Activated T-cell treated with anti-CD3 and anti-CD28 coated beads, Interleukin-2, amount 50 U/mL, for 48 hours (primary cell): ENCODE results near the gene TUBA4A.

Experiments
- DNase-seq, 2 experiments: peaks; one replicate each; pipeline ENCODE4 v3.0.0-alpha.2; 2020

Gene TUBA4A

GRCh38 chr2:219229305-219230058 is 24.2 kb downstream of the TUBA4A start, which contains the start of the genes ANKZF1 and ATG9A:
Gene ANKZF1, plus strand, starts transcription at chr2:219229806. Its CDS starts 452 bp downstream, at chr2:219230258.
Gene ATG9A, minus strand, starts transcription at chr2:219229636. Its CDS starts 1,612 bp downstream, at chr2:219228024.
- DNase-seq, result peak; percentile 99

DNA sequence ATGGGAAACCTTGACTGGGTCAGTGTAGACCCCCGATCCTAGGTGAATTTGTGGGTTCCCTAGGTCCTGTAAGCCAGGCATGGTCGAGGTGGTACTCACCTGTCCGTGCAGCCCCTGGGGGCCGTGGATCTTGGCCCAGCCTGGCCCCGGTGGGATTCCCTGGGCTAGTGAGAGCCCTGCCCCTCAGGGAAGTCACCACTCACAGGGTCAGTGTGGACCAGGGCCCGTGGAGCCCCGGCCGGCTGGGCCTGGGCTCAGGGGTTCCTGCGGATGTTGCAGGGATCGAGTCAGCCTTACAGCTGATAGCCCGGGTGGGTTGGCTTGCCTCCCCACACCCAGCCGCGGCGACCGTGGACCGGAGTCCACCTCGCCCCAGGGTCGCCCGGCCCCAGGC is 24.8 kb downstream of the TUBA4A start:
- no peak for DNase-seq

- DNase-seq, result no peak
These were observed 25.4 kb downstream of the TUBA4A start for GRCh38 chr2:219228041-219228910.

GRCh38 chr2:219225350-219225749 is 28.4 kb downstream of the TUBA4A start:
- DNase-seq, result no peak

DNA sequence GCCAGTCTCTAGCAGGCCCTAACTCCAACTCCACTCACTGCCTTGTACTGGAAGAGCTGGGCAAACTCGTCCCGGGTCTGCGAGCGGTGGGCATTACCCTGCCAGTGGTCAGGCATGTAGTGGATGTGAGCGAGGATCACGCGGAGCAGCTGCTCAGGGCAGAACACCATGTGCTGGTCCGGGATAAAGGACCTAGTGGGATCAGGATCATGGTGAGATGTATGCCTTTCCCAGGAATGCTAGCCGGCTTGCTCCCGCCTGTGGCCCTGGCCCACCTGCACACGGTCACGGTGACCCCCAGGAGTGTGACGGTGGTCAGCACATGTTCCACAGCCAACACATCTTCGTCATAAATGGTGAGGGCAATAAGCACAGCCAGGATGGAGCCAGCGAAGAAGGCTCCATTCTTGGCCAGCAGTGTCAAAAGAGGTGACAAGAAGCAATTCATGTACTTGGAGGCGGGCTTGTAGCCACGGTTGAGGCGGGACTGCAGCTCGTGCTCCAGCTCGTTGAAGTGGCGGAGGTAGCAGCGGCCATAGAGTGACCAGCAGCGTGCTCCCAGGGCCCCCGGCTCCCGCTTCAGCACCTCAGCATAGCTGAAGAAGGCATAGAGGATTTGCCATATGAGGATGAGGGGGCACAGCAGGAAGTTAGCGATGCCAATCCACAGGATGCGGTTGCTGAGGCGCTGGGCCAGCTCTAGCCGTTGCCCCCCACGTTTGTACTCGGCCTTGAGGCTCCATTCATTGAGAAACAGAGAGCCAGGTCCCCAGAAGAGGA is 29.7 kb downstream of the TUBA4A start:
- no peak for DNase-seq

DNA sequence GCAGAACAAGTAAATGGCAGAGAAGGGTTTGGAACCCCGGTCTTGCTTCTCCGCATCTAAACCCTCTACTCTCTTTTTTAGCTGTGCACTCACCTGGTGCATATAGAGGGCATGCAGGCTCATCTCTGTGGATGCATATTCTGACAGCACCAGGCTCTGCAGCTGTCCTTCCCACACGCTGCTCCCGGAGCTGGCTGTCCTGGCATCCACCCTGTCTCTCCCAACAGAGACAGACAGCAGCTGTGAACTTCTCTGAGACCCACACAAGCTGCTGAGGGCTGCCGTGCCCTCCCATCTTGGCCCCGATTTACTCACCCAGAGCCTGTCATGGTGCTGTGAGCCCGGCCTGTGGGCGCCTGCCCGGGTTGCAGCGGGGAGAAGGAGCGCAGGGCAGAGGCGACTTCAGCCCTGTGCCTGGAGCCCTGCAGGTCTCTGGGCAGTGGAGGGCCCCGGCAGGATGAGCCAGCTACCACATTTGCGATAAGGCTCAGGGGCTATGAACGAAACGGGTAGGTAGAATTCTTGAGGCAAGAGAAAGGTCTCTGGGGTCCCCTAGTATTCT is 31.7 kb downstream of the TUBA4A start:
- no peak for DNase-seq

DNA sequence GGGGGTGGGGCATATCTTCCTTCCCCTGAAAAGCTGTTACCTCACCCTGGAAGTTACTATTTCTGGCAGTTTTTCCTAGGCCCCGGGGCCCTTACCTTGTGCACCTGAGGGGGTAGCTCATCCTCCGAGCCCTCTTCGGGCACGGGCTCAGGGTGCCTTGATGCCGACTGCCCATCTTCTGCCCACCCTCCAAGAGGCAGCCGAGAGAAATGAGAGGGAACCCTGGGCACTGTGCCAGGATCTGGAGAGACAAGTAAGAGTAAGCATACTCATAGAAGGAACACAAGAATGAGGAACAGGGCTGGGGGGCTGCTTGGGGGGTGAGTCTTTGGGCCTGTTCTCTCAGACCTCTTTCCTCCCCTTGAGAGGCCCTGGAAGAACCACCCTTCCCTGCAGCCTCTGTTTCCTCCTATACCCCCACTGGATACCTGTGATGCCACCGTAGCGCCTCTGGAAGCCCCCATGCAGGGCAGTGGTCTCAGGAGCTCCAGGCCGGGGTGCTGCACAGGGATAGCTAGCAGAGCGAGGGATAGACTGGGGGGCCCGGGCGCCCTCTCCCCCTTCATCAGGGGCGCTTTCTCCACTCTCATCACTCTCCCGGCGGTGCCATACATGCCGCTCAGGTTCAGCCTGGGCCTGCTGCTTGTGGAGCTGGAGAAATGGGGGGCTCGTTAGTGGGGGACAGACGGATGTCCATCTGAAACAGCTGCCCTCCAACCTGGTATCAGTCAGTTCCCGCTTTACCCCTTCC is 32.9 kb downstream of the TUBA4A start:
- DNase-seq, result no peak

DNA sequence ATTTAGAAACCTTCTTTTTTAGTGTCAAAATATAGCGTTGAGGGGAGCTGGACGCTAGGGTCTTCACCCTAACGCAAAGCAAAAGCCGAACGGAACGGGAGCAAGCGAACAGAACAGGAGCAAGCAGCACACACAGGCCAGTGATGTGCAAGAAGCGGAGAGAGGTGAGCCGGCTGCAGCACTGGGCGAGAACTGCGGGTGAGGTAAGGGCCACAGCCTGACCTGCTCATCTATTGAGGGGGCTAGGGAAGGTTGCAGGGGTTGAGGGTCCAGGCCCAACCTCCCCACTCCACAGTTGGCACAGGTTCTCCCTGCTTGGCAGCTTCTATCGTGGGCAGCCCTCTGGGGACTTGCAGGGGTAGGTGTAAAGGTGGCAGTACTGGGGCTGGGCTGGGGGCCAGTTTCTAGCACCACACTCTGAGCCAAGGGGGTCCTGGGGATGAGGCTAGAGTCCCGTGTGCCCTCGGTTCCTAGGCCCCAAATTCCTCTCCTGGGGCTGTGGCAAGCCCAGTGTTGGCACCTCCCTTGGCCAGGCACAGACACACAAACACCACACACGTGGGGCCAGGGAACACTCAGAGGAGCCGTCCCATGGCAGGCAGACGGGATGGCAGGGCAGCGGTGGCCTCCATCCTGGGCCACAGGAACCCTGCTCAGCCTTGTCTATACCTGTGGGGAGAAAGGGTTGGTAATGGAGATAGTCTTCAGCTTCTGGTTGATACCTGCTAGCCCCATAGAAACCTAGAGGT is 33.8 kb downstream of the TUBA4A start:
- DNase-seq, result no peak

DNA sequence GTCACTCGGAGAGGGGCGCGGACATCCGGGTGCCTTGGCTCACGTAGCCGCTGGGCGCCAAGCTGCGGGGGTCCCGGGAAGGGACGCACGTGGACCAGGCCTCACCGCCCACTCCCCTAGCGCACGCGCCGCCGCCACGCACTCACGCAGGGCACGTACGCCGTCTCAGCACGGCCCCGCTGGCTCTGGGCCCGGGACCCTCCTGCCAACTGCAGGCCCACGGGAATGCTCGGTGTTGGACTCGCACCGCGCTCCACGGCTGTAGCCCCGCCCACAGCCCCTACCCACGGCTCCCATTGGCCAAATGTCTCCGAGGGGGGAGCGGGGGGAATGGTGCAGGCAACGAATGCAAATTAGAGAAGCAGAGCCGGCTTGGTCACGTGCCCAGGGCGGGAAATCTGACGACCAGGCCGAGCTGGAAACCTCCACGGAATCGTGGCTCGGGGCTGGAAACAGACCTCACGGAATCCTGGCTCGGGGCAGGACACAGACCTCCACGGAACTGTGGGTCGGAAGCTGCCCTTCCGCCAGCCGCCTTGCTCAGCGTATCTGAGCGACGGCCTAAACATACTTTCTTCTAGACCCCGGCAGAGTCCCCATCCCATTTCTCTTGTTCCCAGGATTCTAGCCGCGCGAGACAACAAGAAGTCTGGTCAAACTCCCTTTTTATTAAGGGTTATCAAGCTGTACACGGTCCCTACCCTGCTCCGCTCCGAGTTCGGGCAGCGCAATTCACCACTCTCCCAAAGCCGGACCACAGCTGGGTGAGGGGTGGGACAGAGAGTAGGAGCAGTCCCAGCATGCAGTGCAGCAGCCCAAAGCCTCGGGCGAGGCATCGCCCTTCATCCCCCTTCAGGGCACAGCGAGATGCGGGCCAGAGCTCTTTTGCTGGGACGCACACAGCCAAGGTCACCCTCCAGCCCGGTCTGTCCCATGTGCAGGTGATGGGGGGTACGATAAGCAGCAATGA is 34.7 kb downstream of the TUBA4A start, which contains the start of gene ABCB6:
ABCB6 (minus strand) TSS at position 227 of the 970 bp plus-strand sequence. CDS start 285 bp downstream, outside the sequence.
- DNase-seq, result peak; percentile 93 to 95

GRCh38 chr2:219218217-219218731 is 35.4 kb downstream of the TUBA4A start:
- no peak for DNase-seq

DNA sequence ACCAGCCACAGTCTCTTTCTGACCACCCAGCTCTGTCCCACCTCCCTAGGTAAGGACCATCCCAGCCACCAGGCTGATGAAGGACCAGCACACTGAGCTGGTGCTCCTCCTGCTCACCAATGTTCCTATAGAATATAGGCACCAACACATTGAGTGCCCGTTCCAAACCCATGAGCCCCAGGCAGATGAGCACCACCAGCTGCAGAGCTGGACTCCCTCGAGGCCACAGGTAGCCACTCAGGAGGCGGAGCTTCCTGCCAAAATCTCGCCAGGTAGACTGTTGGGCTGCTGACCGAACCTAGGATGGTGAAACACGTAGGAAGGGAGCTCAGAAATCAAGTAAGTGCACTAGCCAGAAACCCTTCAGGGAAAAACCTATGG is 37.2 kb downstream of the TUBA4A start:
- DNase-seq, result no peak

GRCh38 chr2:219215871-219216534 is 37.7 kb downstream of the TUBA4A start:
- no peak for DNase-seq

DNA sequence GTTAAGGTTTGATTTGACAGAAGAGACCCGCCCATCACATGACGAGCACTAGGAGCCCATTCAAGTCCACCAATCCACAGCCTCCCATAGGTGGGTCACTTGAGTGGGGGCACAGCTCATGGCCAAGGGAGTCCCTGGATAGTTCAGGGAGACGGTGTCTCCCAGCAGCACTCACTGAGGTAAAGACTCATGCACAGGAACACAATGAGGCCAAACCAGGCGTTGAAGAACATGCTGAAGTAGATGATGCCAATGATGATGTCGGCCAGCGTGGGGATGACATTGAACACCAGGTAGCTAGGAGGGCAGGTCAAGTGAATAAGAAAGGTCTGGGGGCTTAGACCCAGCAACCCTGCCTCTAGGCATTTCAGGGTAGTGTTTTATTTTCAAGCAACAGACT is 38.9 kb downstream of the TUBA4A start:
- DNase-seq, result no peak

- DNase-seq, result no peak
These were observed 39.6 kb downstream of the TUBA4A start for GRCh38 chr2:219214141-219214540.

DNA sequence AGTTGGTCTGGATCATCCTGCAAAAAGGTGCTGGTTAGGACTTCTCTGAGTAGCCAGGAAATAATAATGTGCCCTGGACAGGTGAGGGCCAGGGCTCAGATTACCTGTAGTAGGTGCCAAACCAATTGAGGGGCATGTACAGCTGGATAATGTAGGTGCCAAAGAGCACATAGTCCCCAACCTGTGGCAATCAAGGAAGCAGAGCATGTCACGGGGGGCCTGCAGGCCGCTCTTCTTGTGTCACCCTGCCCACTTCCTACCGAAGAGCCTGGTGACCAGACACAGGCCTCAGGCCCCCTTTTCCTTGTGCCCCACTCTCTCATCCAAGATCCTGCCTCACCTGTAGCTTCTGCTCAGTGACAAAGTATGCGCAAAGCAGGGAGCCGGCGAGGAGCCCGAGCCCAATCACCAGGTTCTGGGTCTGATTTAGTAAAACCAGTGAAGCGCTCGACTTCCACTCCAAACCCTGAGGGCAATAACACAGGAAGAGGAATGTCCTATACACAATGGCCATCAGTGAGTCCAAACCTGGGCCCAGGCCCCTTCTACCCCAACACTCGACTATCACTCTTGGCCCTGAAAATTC is 40.1 kb downstream of the TUBA4A start:
- DNase-seq, result no peak

- DNase-seq, result no peak
These were observed 40.7 kb downstream of the TUBA4A start for GRCh38 chr2:219213026-219213415.

GRCh38 chr2:219210886-219211362 is 42.8 kb downstream of the TUBA4A start:
- no peak for DNase-seq

DNA sequence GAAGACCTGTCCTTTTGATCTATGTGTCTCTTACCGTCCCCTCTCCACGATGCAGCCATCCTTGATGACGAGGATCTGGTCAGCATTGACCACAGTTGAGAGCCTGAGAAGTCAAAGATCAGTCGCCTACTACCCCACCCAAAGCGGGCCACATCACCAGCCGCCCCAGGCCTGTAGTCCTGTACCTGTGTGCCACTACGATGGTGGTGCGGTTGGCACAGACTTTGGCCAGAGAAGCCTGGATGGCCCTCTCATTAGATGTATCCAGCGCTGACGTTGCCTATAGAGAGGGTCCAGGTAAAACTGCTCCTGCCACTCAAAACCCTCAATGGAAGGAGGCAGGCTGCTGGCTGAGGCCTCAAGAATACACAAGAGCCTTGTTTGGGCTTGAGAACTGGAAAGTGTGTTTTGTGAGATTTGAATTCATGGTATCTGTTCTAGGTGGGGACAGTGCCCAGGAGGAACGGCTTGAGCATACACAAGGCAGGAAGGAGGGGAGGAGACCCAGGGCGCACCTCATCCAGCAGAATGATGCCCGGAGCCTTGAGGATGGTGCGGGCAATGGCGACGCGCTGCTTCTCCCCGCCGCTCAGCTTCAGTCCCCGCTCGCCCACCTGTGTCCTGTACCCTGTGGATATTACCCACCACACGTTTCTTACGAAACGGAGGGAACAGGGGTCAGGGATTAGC is 43.4 kb downstream of the TUBA4A start:
- DNase-seq, result no peak
